GM06990 (cell line): Measurements from ENCODE around the gene ZFP3.
"Not testable (repeated sequence)": the region's sequence is repeated elsewhere in the genome, so short reads cannot be mapped to it uniquely, and the experiment has no call there.

Experiments used
- DNase-seq: peaks from one replicate; pipeline ENCODE4 v3.0.0-alpha.2; 2011; ENCODE audit not compliant: insufficient read length; ENCODE audit errors: extremely low read depth
- H3K27me3 ChIP-seq: replicated peaks from 2 replicates; pipeline ENCODE4 v1.6.0; 2011; ENCODE audit warnings: low read length; ENCODE audit not compliant: control insufficient read depth, insufficient read depth
- H3K36me3 ChIP-seq: 2 replicates; pipeline ENCODE4 v1.5.1; 2011; ENCODE audit warnings: low read length; ENCODE audit not compliant: control insufficient read depth, insufficient read depth
- H3K4me3 ChIP-seq: replicated peaks from 2 replicates; pipeline ENCODE4 v1.5.1; 2011; ENCODE audit warnings: low read depth, mild to moderate bottlenecking, control low read depth, low read length
- TF ChIP-seq, protein P1 (sequence below): IDR thresholded peaks from 2 replicates; pipeline ENCODE4 v1.5.1; 2011; ENCODE audit warnings: low read length, control low read depth, mild to moderate bottlenecking, inconsistent platforms; ENCODE audit not compliant: insufficient read depth, poor library complexity, severe bottlenecking

Gene ZFP3

DNA sequence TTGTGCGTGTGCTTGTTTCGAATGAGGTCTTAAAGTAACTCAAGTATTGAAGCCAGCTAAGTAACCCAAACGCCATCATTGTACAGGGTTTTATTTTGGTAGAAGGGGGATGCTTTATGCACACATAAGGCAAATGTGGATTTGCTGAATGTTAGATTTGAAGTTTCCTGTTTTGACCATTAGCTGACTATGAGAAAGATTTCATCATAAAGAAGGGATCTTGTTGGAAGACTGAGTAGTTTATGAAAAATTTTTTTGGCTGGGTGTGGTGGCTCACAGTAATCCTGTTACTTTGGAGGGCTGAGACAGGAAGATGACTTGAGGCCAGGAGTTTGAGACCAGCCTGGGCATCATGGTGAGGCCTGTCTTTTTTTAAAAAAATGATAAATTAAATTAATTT is 10.0 kb upstream of the ZFP3 start:
- no peaks in the 10 kb centered on the region for H3K36me3 ChIP-seq
- TF ChIP-seq, protein P1, sequence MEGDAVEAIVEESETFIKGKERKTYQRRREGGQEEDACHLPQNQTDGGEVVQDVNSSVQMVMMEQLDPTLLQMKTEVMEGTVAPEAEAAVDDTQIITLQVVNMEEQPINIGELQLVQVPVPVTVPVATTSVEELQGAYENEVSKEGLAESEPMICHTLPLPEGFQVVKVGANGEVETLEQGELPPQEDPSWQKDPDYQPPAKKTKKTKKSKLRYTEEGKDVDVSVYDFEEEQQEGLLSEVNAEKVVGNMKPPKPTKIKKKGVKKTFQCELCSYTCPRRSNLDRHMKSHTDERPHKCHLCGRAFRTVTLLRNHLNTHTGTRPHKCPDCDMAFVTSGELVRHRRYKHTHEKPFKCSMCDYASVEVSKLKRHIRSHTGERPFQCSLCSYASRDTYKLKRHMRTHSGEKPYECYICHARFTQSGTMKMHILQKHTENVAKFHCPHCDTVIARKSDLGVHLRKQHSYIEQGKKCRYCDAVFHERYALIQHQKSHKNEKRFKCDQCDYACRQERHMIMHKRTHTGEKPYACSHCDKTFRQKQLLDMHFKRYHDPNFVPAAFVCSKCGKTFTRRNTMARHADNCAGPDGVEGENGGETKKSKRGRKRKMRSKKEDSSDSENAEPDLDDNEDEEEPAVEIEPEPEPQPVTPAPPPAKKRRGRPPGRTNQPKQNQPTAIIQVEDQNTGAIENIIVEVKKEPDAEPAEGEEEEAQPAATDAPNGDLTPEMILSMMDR: no peak
- H3K4me3 ChIP-seq: no peak overlapping the region
- no peaks in the 10 kb centered on the region for H3K27me3 ChIP-seq
- no peak for DNase-seq

DNA sequence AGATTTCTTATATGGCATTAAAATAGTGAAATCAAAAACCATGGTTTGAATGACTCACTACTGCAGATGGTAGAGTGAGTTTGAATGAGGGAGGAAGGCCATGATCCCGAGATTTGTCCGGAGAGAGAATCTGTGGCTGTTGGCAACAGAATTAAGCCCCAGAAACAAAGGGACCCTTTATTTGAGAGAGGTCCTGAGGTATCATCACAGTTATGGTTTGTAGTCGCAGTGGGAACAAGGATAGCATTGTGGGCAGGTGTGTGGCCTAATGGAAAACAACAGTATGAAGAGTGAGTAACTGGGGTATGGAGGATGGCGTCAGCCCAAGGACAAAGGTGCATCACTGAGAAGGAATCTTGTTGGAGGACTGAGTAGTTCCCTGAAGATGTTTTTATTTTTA is 8.5 kb upstream of the ZFP3 start:
- DNase-seq: no peak
- no peaks in the 10 kb centered on the region for H3K36me3 ChIP-seq
- H3K4me3 ChIP-seq: no peak overlapping the region
- TF ChIP-seq, protein P1: no peak
- H3K27me3 ChIP-seq: no peaks in the 10 kb centered on the region

DNA sequence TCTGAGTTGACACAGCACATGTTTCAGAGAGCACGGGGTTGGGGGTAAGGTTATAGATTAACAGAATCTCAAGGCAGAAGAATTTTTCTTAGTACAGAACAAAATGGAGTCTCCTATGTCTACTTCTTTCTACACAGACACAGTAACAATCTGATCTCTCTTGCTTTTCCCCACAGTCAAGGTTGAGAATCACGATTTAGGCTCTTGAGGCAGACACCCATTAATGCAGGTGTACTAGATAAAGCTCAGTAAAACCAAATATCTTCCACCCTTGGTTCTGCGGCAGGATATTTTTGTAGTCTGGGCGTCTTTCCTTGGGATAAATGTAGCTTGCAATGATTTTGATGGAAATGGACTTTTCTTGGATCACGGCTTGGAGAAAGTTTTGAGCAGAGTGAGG is 2.8 kb upstream of the ZFP3 start:
- not testable (repeated sequence) for H3K36me3 ChIP-seq, H3K4me3 ChIP-seq, DNase-seq

DNA sequence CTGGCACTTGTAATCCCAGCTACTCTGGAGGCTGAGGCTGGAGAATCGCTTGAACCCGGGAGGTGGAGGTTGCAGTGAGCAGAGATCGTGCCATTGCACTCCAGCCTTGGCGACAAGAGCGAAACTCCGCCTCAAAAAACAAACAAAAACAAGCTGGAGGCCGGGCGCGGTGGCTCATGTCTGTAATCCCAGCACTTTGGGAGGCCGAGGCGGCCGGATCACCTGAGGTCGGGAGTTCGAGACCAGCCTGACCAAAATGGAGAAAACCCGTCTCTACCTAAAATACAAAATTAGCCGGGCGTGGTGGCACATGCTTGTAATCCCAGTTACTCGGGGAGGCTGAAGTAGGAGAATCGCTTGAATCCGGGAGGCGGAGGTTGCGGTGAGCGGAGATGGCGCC is 992 bp upstream of the ZFP3 start:
- not testable (repeated sequence) for H3K27me3 ChIP-seq, H3K36me3 ChIP-seq, H3K4me3 ChIP-seq, DNase-seq

More for the DNA sequence above, 2.8 kb upstream of the ZFP3 start:
- H3K27me3 ChIP-seq: not testable (repeated sequence)

DNA sequence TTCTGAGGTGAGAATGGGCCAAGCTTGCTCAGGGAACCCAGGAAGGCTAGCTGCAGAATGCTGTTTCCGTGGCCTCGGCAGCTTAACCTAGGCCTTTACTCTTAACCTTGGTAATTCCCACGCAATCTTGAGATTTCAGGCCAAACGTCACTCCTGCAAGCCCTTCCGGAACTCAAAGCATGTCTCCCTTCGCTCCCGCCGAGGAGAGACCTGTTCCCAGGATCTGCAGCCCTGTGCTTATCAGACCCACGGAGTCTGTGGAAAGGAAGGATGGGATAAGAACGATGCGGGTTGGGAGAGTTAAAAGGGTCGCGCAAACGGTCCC is 524 bp upstream of the ZFP3 start:
- TF ChIP-seq, protein P1: no peak

DNA sequence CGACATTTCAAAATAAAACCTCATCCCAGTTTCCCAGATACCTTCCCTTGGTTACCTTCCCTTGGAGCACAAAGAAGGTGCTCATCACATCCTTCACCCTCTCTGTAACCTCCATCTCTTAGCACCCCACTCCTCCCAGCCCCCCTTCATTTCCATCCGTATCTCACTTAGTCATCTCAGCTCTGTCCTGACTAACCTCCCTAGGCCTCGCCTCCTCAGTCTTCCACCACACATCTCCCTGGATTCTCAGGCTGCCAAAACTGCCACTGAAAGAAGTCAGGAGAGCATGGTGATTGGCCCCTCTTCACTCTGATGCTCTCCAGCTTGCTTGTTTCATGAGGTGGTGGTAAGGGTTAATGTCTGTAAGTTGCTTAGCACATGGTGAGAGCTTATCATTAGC is 2.3 kb downstream of the ZFP3 start:
- no peak for DNase-seq
- Histone ChIP-seq H3K4me3 (no peak overlapping the region), H3K27me3 (no peaks in the 10 kb centered on the region), H3K36me3 (peaks cover 2% of the 10 kb centered on the region)
- TF ChIP-seq, protein P1: no peak

More for the DNA sequence above, 524 bp upstream of the ZFP3 start:
- peaks cover 2% of the 10 kb centered on the region for H3K36me3 ChIP-seq
- H3K27me3 ChIP-seq: no peaks in the 10 kb centered on the region
- peak overlapping the region; percentile 78 for H3K4me3 ChIP-seq
- no peak for DNase-seq

DNA sequence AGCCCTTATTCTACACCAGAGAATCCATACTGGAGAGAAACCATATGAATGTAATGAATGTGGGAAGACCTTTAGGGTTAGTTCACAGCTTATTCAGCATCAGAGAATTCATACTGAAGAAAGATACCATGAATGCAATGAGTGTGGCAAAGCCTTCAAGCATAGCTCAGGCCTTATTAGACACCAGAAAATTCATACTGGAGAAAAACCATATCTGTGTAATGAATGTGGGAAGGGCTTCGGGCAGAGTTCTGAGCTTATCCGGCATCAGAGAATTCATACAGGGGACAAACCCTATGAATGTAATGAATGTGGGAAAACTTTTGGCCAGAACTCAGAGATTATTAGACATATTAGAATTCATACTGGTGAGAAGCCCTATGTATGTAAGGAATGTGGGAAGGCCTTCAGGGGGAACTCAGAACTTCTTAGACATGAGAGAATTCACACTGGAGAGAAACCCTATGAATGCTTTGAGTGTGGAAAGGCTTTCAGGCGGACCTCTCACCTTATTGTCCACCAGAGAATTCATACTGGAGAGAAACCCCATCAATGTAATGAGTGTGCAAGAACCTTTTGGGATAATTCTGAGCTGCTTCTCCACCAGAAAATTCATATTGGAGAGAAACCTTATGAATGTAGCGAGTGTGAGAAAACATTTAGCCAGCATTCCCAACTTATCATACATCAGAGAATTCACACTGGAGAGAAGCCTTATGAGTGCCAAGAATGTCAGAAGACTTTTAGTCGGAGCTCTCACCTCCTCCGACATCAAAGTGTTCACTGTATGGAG is 14.1 kb downstream of the ZFP3 start:
- TF ChIP-seq, protein P1: no peak
- no peaks in the 10 kb centered on the region for H3K27me3 ChIP-seq
- peaks cover 6% of the 10 kb centered on the region for H3K36me3 ChIP-seq
- no peak for DNase-seq
- no peak overlapping the region for H3K4me3 ChIP-seq
